ENCODE data around the gene SKOR1.

DNA sequence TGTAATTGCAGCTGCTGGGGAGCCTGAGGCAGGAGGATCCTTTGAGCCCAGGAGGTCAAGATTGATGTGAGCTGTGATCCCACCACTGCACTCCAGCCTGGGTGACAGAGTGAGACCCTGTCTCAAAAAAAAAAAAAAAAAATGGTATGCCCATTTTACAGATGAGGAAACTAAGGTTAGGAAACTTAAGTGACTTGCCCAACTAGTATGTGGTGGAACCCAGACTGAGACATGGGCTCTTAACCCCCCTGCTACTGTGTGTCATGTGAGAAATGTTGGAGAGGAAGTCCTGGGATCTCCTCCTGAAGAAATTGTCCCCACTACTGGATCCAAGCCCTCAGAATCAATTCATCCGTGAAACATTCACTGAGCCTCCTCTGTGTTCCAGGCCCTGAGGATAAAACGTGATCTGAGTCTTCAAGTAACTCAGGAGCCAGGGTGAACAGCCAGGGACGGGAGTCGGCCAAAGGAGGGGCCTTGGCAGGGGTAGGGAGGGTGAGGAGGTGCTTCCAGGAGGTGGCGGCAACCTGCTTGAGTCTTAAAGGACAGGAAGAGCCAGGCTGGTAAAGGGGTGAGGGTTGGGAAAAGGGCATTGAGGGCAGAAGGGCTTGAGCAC, 34.1 kb downstream of the SKOR1 start:
- TF ChIP-seq CTCF (IDR thresholded peaks at IDR 0.05) = no peak
- no peak for TF ChIP-seq POLR2A (IDR thresholded peaks at IDR 0.05)
